Measurements from ENCODE around the gene PHAF1.

DNA sequence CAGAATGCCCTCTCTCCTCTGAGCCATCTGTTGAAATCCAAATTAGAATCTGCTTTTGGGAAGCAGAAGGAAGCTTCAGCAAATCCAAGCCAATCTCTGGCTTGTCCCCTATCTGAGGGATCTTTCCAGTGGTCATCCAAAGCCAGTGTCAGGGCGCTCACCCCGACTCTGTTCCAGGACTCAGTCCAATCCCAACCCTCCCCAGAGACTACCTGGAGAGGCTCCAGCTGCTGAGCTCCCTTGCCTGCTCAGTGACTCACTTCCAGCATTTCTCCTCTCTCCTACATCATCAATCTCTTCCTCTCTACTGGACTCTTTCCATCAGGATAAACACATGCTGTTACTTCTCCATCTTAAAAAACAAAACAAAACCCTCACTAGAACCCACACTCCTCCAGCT, 71.6 kb downstream of the PHAF1 start:
- TF ChIP-seq, protein P1, sequence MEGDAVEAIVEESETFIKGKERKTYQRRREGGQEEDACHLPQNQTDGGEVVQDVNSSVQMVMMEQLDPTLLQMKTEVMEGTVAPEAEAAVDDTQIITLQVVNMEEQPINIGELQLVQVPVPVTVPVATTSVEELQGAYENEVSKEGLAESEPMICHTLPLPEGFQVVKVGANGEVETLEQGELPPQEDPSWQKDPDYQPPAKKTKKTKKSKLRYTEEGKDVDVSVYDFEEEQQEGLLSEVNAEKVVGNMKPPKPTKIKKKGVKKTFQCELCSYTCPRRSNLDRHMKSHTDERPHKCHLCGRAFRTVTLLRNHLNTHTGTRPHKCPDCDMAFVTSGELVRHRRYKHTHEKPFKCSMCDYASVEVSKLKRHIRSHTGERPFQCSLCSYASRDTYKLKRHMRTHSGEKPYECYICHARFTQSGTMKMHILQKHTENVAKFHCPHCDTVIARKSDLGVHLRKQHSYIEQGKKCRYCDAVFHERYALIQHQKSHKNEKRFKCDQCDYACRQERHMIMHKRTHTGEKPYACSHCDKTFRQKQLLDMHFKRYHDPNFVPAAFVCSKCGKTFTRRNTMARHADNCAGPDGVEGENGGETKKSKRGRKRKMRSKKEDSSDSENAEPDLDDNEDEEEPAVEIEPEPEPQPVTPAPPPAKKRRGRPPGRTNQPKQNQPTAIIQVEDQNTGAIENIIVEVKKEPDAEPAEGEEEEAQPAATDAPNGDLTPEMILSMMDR (IDR thresholded peaks at IDR 0.05), result no peak
- TF ChIP-seq POLR2AphosphoS5 (IDR thresholded peaks at IDR 0.05), result no peak
- TF ChIP-seq POLR2A (IDR thresholded peaks at IDR 0.05), result no peak
- TF ChIP-seq EP300 (IDR thresholded peaks at IDR 0.05), result no peak
